GM12878 (cell line): ENCODE data around the gene CXXC5. TPM values are rescaled to one million over a fixed set of nuclear protein-coding genes. Genes with fewer than 3 reads are reported as not detected.

ENCODE experiments used
- ATAC-seq: fragments of 200-7000 bp; cut with Tn5 transposase; 3 replicates; pipeline ENCODE4 v1.9.1; 2020; ENCODE audit warnings: mild to moderate bottlenecking, moderate library complexity
- BruUV-seq: library from RNA; stranded (reverse); fragments of 400-500 nt; replicated peaks from 2 replicates; lab custom pipeline; 2021; lab: Mats Ljungman, UMichigan
- CTCF ChIA-PET: fragments of 300-600 bp; sonication (Branson Sonifier 250); formaldehyde crosslinking; extraction: SDS; loops from one replicate; lab custom pipeline; 2021; ENCODE audit warnings: inconsistent platforms; lab: Yijun Ruan, JAX
- POLR2A ChIA-PET: fragments of 350-600 bp; formaldehyde crosslinking; extraction: SDS; loops from one replicate; lab custom pipeline; 2021; ENCODE audit warnings: inconsistent platforms; lab: Charles Lee
- RAD21 ChIA-PET: fragments of 300-600 bp; sonication (Branson Sonifier 250); formaldehyde crosslinking; loops from one replicate; lab custom pipeline; 2023; ENCODE audit warnings: antibody characterized with exemption; ENCODE audit not compliant: unreplicated experiment; lab: Charles Lee
- SMC1A ChIA-PET: fragments of 300-600 bp; sonication (Branson Sonifier 250); formaldehyde crosslinking; loops from one replicate; lab custom pipeline; 2023; ENCODE audit not compliant: unreplicated experiment, uncharacterized antibody; lab: Charles Lee
- DNase-seq: peaks from one replicate; pipeline ENCODE4 v3.0.0-alpha.2; 2011; ENCODE audit warnings: low read depth, low spot score
- FAIRE-seq: peaks from 3 replicates; lab custom pipeline; 2011; peaks lifted over from hg19 to GRCh38; lab: Jason Lieb, UNC
- H2AFZ ChIP-seq: 2 replicates; pipeline ENCODE4 v1.6.0; 2011; ENCODE audit warnings: low read depth, low read length, control low read depth; ENCODE audit not compliant: control insufficient read depth
- H3K27ac ChIP-seq: 2 replicates; pipeline ENCODE4 v1.5.1; 2011; ENCODE audit warnings: control low read depth; ENCODE audit not compliant: control insufficient read depth, insufficient read depth
- H3K27me3 ChIP-seq, 2 experiments: replicated peaks in 1 of 2; 2 replicates each; pipeline versions ENCODE4 v1.6.0 to v1.6.1; 2011; ENCODE audit warnings: low read length in 1 of 2; ENCODE audit not compliant: control insufficient read depth in 2 of 2, insufficient read depth in 2 of 2
- H3K36me3 ChIP-seq, 2 experiments: 2 replicates each; pipeline ENCODE4 v1.5.1; 2011; ENCODE audit warnings: low read length in 1 of 2; ENCODE audit not compliant: control insufficient read depth in 2 of 2, insufficient read depth in 2 of 2
- H3K4me1 ChIP-seq: 2 replicates; pipeline ENCODE4 v1.6.1; 2011; ENCODE audit warnings: mild to moderate bottlenecking, low read length, moderate library complexity, mixed read lengths; ENCODE audit not compliant: control insufficient read depth, insufficient read depth
- H3K4me2 ChIP-seq: 2 replicates; pipeline ENCODE4 v1.6.0; 2011; ENCODE audit warnings: control low read depth; ENCODE audit not compliant: control insufficient read depth, insufficient read depth
- H3K4me3 ChIP-seq: fragments of 200-600 bp; sonication (generic); 2 replicates; pipeline ENCODE4 v1.5.1; 2016
- H3K79me2 ChIP-seq: 2 replicates; pipeline ENCODE4 v1.6.0; 2011; ENCODE audit warnings: low read length; ENCODE audit not compliant: control insufficient read depth, insufficient read depth
- H3K9ac ChIP-seq: 2 replicates; pipeline ENCODE4 v1.8.0; 2011; ENCODE audit warnings: low read length, control low read depth, mixed read lengths; ENCODE audit not compliant: control insufficient read depth, insufficient read depth
- H3K9me3 ChIP-seq: replicated peaks from 3 replicates; pipeline ENCODE4 v1.5.1; 2011; ENCODE audit warnings: mild to moderate bottlenecking, low read length; ENCODE audit not compliant: control insufficient read depth, insufficient read depth
- H4K20me1 ChIP-seq: 2 replicates; pipeline ENCODE4 v1.6.0; 2011; ENCODE audit not compliant: control insufficient read depth, insufficient read depth
- BCL3 ChIP-seq: IDR thresholded peaks from 2 replicates; pipeline ENCODE4 v1.6.1; 2011; ENCODE audit warnings: borderline replicate concordance, low read depth, mild to moderate bottlenecking, moderate library complexity, low read length; ENCODE audit not compliant: insufficient read depth, poor library complexity, severe bottlenecking
- FOXM1 ChIP-seq: IDR thresholded peaks from 2 replicates; pipeline ENCODE4 v1.6.1; 2012; ENCODE audit warnings: low read depth, mild to moderate bottlenecking, inconsistent platforms, low read length, moderate library complexity
- HCFC1 ChIP-seq: fragments of 150-350 bp; IDR thresholded peaks from 2 replicates; pipeline ENCODE4 v1.6.1; 2014; ENCODE audit warnings: low read length
- HSF1 ChIP-seq: fragments of 150-350 bp; IDR thresholded peaks from 2 replicates; pipeline ENCODE4 v1.6.1; 2014; ENCODE audit warnings: mild to moderate bottlenecking, low read depth, low read length
- MAX ChIP-seq: IDR thresholded peaks from 2 replicates; pipeline ENCODE4 v1.6.1; 2012; ENCODE audit warnings: low read depth, low read length, improper control_type of control experiment
- NRF1 ChIP-seq: conservative IDR thresholded peaks from 2 replicates; pipeline ENCODE4 v1.6.1; 2011; ENCODE audit warnings: mild to moderate bottlenecking, low read depth, low read length, improper control_type of control experiment
- PAX5 ChIP-seq: IDR thresholded peaks from 2 replicates; pipeline ENCODE4 v1.6.1; 2011; ENCODE audit warnings: low read depth, low read length, borderline replicate concordance
- PKNOX1 ChIP-seq: fragments of 450-650 bp; IDR thresholded peaks from 2 replicates; pipeline ENCODE4 v1.6.1; 2016; ENCODE audit warnings: mild to moderate bottlenecking
- POU2F2 ChIP-seq: IDR thresholded peaks from 3 replicates; pipeline ENCODE4 v1.6.1; 2011; ENCODE audit warnings: low read depth, mild to moderate bottlenecking, low read length, borderline replicate concordance
- PRDM15 ChIP-seq: fragments of 450-650 bp; formaldehyde crosslinking; IDR thresholded peaks from 2 replicates; pipeline ENCODE4 v1.4.0; 2020; ENCODE audit warnings: mild to moderate bottlenecking, moderate library complexity
- STAT1 ChIP-seq: fragments of 450-650 bp; conservative IDR thresholded peaks from 2 replicates; pipeline ENCODE4 v1.6.1; 2014; ENCODE audit warnings: antibody characterized with exemption, mild to moderate bottlenecking
- WGBS: methylation state at CpG from one replicate; pipeline ENCODE4 v1.1.6; 2016; ENCODE audit warnings: low lambda C conversion rate; ENCODE audit not compliant: insufficient replicate concordance, insufficient coverage; ENCODE audit errors: missing lambda C conversion rate; 5-methylcytosine and 5-hydroxymethylcytosine counted together
- in situ Hi-C: fragments of 300-500 bp; cut with MboI; formaldehyde crosslinking; loops from 9 replicates; pipeline ENCODE4 v1.14.3; 2018; ENCODE audit warnings: mixed read lengths
- intact Hi-C: fragments of 100-400 bp; cut with micrococcal nuclease; formaldehyde crosslinking; loops from one replicate; pipeline ENCODE4 v1.14.2; 2022; ENCODE audit not compliant: unreplicated experiment
- polyA plus RNA-seq, 11 experiments: library from polyadenylated mRNA; depleted of rRNA in 4 of 11; unstranded in 6 of 11; stranded (reverse) in 5 of 11; fragments of >200 nt; fragmentation: Nextera tagmentation in 4 of 11; fragmentation: Illumina TruSeq in 1 of 11; extraction: Ambion mirVana in 4 of 11; extraction: Trizol in 1 of 11; gene quantifications; 1 replicate in 1 of 11; 2 replicates in 10 of 11; pipeline versions ENCODE4 v1.2.1 to v1.2.3, GENCODE V29; 2011 to 2016; ENCODE audit warnings: inconsistent platforms in 2 of 11, missing spikeins in 2 of 11, low read depth in 1 of 11
- total RNA-seq, 4 experiments: library from RNA; depleted of rRNA in 3 of 4; stranded (reverse); fragments of >200 nt in 3 of 4; fragmentation: Illumina TruSeq in 1 of 4; extraction: Trizol in 1 of 4; gene quantifications; 2 replicates each; pipeline versions ENCODE4 v1.2.1 to v1.2.3, GENCODE V29; 2013 to 2021

CXXC5 gene
- total and polyA plus RNA-seq, 10 of the 15 experiments (the other 5 are each of a cell fraction or from before 2014, with no cell fraction given): 1.8 to 90.8 (median 40.7) TPM

GRCh38 chr5:139676406-139676805, 28.3 kb downstream of the CXXC5 start:
- Histone ChIP-seq H3K4me3 (no peak overlapping the region), H3K4me2 (no peak overlapping the region), H3K36me3 (peaks cover 7 to 23% of the 10 kb centered on the region in 2 experiments), H2AFZ (no peak overlapping the region), H3K9ac (no peak overlapping the region), H3K27me3 (no peaks in the 10 kb centered on the region), H4K20me1 (peaks cover 4% of the 10 kb centered on the region; the same call in 1 of the 2 replicates), H3K79me2 (peaks cover 44% of the 10 kb centered on the region), H3K4me1 (peaks cover 14% of the 10 kb centered on the region), H3K9me3 (no peaks in the 10 kb centered on the region), H3K27ac (no peak overlapping the region)
- no peak for DNase-seq
- WGBS: no CpG with 5 or more reads among the region's 3 CpGs
- BruUV-seq: no TSS peak
- SMC1A ChIA-PET: no interaction called here
- RAD21 ChIA-PET: interaction anchor here (0.5 kb wide), 1 partner anchor 218 kb away, joined by 3 read pairs; no protein-coding TSS in a partner anchor
- FAIRE-seq: no peak
- CTCF ChIA-PET: interaction anchor here (4.3 to 13.8 kb wide), 2 partner anchors 14 to 41 kb away, joined by 25 to 186 read pairs; no protein-coding TSS in a partner anchor
- TF ChIP-seq HSF1 (no peak), PAX5 (no peak), NRF1 (no peak), PRDM15 (CRISPR knock-in tag) (no peak), POU2F2 (no peak), MAX (no peak), HCFC1 (no peak), STAT1 (no peak), PKNOX1 (no peak), FOXM1 (no peak), BCL3 (no peak)
- POLR2A ChIA-PET: no interaction called here
- no peak for ATAC-seq
- in situ Hi-C loops (no loop called here), intact Hi-C loops (no loop called here)
